Fibroblast of lung (primary cell): ENCODE measurements around the gene MTRR. TPM values are rescaled to one million over a fixed set of nuclear protein-coding genes. Genes with fewer than 3 reads are reported as not detected.

Experiments used
- DNase-seq, 2 donors: peaks; one replicate each; pipeline versions ENCODE4 v3.0.0 to v3.0.0-alpha.2; 2010; ENCODE audit warnings: low read depth in 2 of 2
- H2AFZ ChIP-seq: 2 replicates; pipeline ENCODE4 v1.5.1; 2012; ENCODE audit warnings: low read length, control low read depth, inconsistent platforms
- H3K27ac ChIP-seq: 2 replicates; pipeline ENCODE4 v1.5.1; 2011; ENCODE audit warnings: low read length, control low read depth; ENCODE audit not compliant: insufficient read depth
- H3K27me3 ChIP-seq: 2 replicates; pipeline ENCODE4 v1.5.1; 2011; ENCODE audit warnings: mild to moderate bottlenecking, low read length; ENCODE audit not compliant: control insufficient read depth, insufficient read depth
- H3K36me3 ChIP-seq: 2 replicates; pipeline ENCODE4 v1.5.1; 2011; ENCODE audit warnings: low read length; ENCODE audit not compliant: control insufficient read depth, insufficient read depth
- H3K4me1 ChIP-seq: 2 replicates; pipeline ENCODE4 v1.5.1; 2011; ENCODE audit warnings: low read length; ENCODE audit not compliant: control insufficient read depth, insufficient read depth; ENCODE audit errors: extremely low read depth
- H3K4me2 ChIP-seq: 2 replicates; pipeline ENCODE4 v1.5.1; 2011; ENCODE audit warnings: low read length, control low read depth; ENCODE audit not compliant: insufficient read depth; ENCODE audit errors: extremely low read depth
- H3K4me3 ChIP-seq, 4 experiments: fragments of 200-600 bp in 1 of 4; sonication (generic) in 1 of 4; replicated peaks in 1 of 4; 2 replicates each; pipeline ENCODE4 v1.5.1; 2011 to 2016; ENCODE audit warnings: low read length in 4 of 4, low read depth in 3 of 4, mild to moderate bottlenecking in 3 of 4, control low read depth in 2 of 4, inconsistent platforms in 1 of 4, mixed read lengths in 1 of 4; ENCODE audit not compliant: insufficient read depth in 1 of 4; ENCODE audit errors: control extremely low read depth in 1 of 4
- H3K79me2 ChIP-seq: 2 replicates; pipeline ENCODE4 v1.5.1; 2012; ENCODE audit warnings: mild to moderate bottlenecking, low read length, inconsistent platforms; ENCODE audit not compliant: control insufficient read depth, insufficient read depth
- H3K9ac ChIP-seq: 2 replicates; pipeline ENCODE4 v1.5.1; 2011; ENCODE audit warnings: mild to moderate bottlenecking, low read length, control low read depth; ENCODE audit not compliant: insufficient read depth
- H3K9me3 ChIP-seq: 2 replicates; pipeline ENCODE4 v1.5.1; 2012; ENCODE audit warnings: low read depth, low read length; ENCODE audit not compliant: control insufficient read depth, insufficient read depth
- H4K20me1 ChIP-seq: 2 replicates; pipeline ENCODE4 v1.5.1; 2011; ENCODE audit warnings: low read length; ENCODE audit not compliant: control insufficient read depth, insufficient read depth; ENCODE audit errors: extremely low read depth
- CTCF ChIP-seq, 2 donors: IDR thresholded peaks in 1 of 2; conservative IDR thresholded peaks in 1 of 2; 1 replicate in 1 of 2; 2 replicates in 1 of 2; pipeline ENCODE4 v1.5.1; 2011 to 2012; ENCODE audit warnings: low read length in 2 of 2, control low read depth in 1 of 2, inconsistent platforms in 1 of 2, low read depth in 1 of 2, mild to moderate bottlenecking in 1 of 2
- EZH2 ChIP-seq: IDR thresholded peaks from 2 replicates; pipeline ENCODE4 v1.5.1; 2012; ENCODE audit warnings: low read length, control low read depth, mild to moderate bottlenecking; ENCODE audit errors: missing control alignments
- polyA plus RNA-seq, 2 donors: library from polyadenylated mRNA; depleted of rRNA in 1 of 2; stranded (reverse) in 1 of 2; unstranded in 1 of 2; fragments of >200 nt; gene quantifications; 2 replicates each; pipeline ENCODE4 v1.2.1, GENCODE V29; 2011 to 2012; ENCODE audit warnings: missing spikeins in 1 of 2
- total RNA-seq: library from RNA; depleted of rRNA; stranded (reverse); fragments of >200 nt; gene quantifications from 2 replicates; pipeline ENCODE4 v1.2.1, GENCODE V29; 2014

MTRR gene
- total and polyA plus RNA-seq, 2 donors (not counting 1 experiment from before 2014, with no cell fraction given) = 19.0 to 45.1 TPM

- Histone ChIP-seq H3K4me3 (no peak overlapping the region), H3K79me2 (peaks cover 19% of the 10 kb centered on the region), H3K27me3 (no peaks in the 10 kb centered on the region), H3K9me3 (no peaks in the 10 kb centered on the region), H3K36me3 (peaks cover 10% of the 10 kb centered on the region), H3K4me1 (peaks cover 7% of the 10 kb centered on the region), H3K27ac (no peak overlapping the region), H3K4me2 (no peak overlapping the region), H4K20me1 (no peaks in the 10 kb centered on the region), H2AFZ (no peak overlapping the region), H3K9ac (no peak overlapping the region)
- DNase-seq = peak; percentile 50 to 71
- no peak for TF ChIP-seq EZH2
- TF ChIP-seq CTCF (conservative IDR thresholded peaks at IDR 0.05 in 1 of 2, IDR thresholded peaks at IDR 0.05 in 1 of 2; ENCODE audit: low read depth in 1 of 2, low read length in 2 of 2) = no peak
These were observed 7.9 kb downstream of the MTRR start for GRCh38 chr5:7876867-7877266.

DNA sequence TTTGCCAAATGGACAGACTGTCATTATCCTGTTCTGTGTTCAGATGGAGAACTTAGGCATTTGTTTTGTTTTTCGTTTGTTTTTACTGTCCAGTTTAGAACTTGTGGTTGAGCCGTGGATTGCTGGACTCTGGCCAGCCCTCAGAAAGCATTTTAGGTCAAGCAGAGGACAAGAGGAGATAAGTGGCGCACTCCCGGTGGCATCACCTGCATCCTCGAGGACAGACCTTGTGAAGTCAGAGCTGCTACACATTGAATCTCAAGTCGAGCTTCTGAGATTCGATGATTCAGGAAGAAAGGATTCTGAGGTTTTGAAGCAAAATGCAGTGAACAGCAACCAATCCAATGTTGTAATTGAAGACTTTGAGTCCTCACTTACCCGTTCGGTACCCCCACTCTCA lies 8.9 kb downstream of the MTRR start:
- Histone ChIP-seq H3K27me3 (no peaks in the 10 kb centered on the region), H3K4me2 (no peak overlapping the region), H3K9me3 (no peaks in the 10 kb centered on the region), H2AFZ (no peak overlapping the region), H4K20me1 (no peaks in the 10 kb centered on the region), H3K36me3 (peaks cover 10% of the 10 kb centered on the region), H3K27ac (no peak overlapping the region), H3K79me2 (peaks cover 10% of the 10 kb centered on the region), H3K9ac (no peak overlapping the region), H3K4me3 (no peak overlapping the region), H3K4me1 (peaks cover 7% of the 10 kb centered on the region)
- peak; percentile 8 to 65 for DNase-seq
- TF ChIP-seq EZH2 (no peak), CTCF (conservative IDR thresholded peaks at IDR 0.05 in 1 of 2, IDR thresholded peaks at IDR 0.05 in 1 of 2; ENCODE audit: low read depth in 1 of 2, low read length in 2 of 2) (no peak)

- peaks cover 10% of the 10 kb centered on the region for H3K36me3 ChIP-seq
- no peak overlapping the region for H3K9ac ChIP-seq
- no peak overlapping the region for H2AFZ ChIP-seq
- peaks cover 5% of the 10 kb centered on the region for H3K79me2 ChIP-seq
- no peaks in the 10 kb centered on the region for H3K27me3 ChIP-seq
- H3K4me2 ChIP-seq = no peak overlapping the region
- H3K4me3 ChIP-seq = no peak overlapping the region
- peaks cover 7% of the 10 kb centered on the region for H3K4me1 ChIP-seq
- H3K9me3 ChIP-seq = no peaks in the 10 kb centered on the region
- TF ChIP-seq CTCF (conservative IDR thresholded peaks at IDR 0.05 in 1 of 2, IDR thresholded peaks at IDR 0.05 in 1 of 2; ENCODE audit: low read depth in 1 of 2, low read length in 2 of 2) (no peak), EZH2 (no peak)
- DNase-seq = peak; percentile 41 to 79
- no peaks in the 10 kb centered on the region for H4K20me1 ChIP-seq
- H3K27ac ChIP-seq = no peak overlapping the region
These were observed 9.5 kb downstream of the MTRR start for GRCh38 chr5:7878381-7878873.
